Measurements from ENCODE around the gene MBD5.

Gene MBD5

GRCh38 chr2:148546270-148546669, 525.4 kb downstream of the MBD5 start:
- TF ChIP-seq JUND (IDR thresholded peaks at IDR 0.05; ENCODE audit: low read depth) = no peak
- in situ Hi-C loops (cut with HindIII; ENCODE audit: low pct_unique_long_range_greater_than_20kb, low sequenced_read_pairs) = no loop called here
- DNase-seq (ENCODE audit: low read depth in 1 of 2, low spot score in 1 of 2) = no peak

GRCh38 chr2:148548716-148549400, 528.0 kb downstream of the MBD5 start:
- no peak for DNase-seq (ENCODE audit: low read depth in 1 of 2, low spot score in 1 of 2)
- in situ Hi-C loops (cut with HindIII; ENCODE audit: low pct_unique_long_range_greater_than_20kb, low sequenced_read_pairs) = no loop called here
- no peak for TF ChIP-seq JUND (IDR thresholded peaks at IDR 0.05; ENCODE audit: low read depth)

GRCh38 chr2:148552675-148553331, 531.9 kb downstream of the MBD5 start:
- peak in 1 of 2 experiments; percentile 6 for DNase-seq (ENCODE audit: low read depth in 1 of 2, low spot score in 1 of 2)
- in situ Hi-C loops (cut with HindIII; ENCODE audit: low pct_unique_long_range_greater_than_20kb, low sequenced_read_pairs) = no loop called here
- TF ChIP-seq JUND (IDR thresholded peaks at IDR 0.05; ENCODE audit: low read depth) = no peak

- no peak for DNase-seq (ENCODE audit: low read depth in 1 of 2, low spot score in 1 of 2)
Observed at GRCh38 chr2:148553332-148553887, 532.5 kb downstream of the MBD5 start.

GRCh38 chr2:148554459-148555247, 533.8 kb downstream of the MBD5 start:
- in situ Hi-C loops (cut with HindIII; ENCODE audit: low pct_unique_long_range_greater_than_20kb, low sequenced_read_pairs) = no loop called here
- no peak for DNase-seq (ENCODE audit: low read depth in 1 of 2, low spot score in 1 of 2)
- TF ChIP-seq JUND (IDR thresholded peaks at IDR 0.05; ENCODE audit: low read depth) = no peak

More at GRCh38 chr2:148553332-148553887, 532.5 kb downstream of the MBD5 start:
- in situ Hi-C loops (cut with HindIII; ENCODE audit: low pct_unique_long_range_greater_than_20kb, low sequenced_read_pairs) = no loop called here
- TF ChIP-seq JUND (IDR thresholded peaks at IDR 0.05; ENCODE audit: low read depth) = no peak

- no peak for TF ChIP-seq JUND (IDR thresholded peaks at IDR 0.05; ENCODE audit: low read depth)
- no peak for DNase-seq (ENCODE audit: low read depth in 1 of 2, low spot score in 1 of 2)
- in situ Hi-C loops (cut with HindIII; ENCODE audit: low pct_unique_long_range_greater_than_20kb, low sequenced_read_pairs) = no loop called here
Observed at GRCh38 chr2:148555622-148556294, 534.9 kb downstream of the MBD5 start.

- TF ChIP-seq JUND (IDR thresholded peaks at IDR 0.05; ENCODE audit: low read depth) = no peak
- in situ Hi-C loops (cut with HindIII; ENCODE audit: low pct_unique_long_range_greater_than_20kb, low sequenced_read_pairs) = no loop called here
- no peak for DNase-seq (ENCODE audit: low read depth in 1 of 2, low spot score in 1 of 2)
Observed at GRCh38 chr2:148557844-148558436, 537.0 kb downstream of the MBD5 start.

GRCh38 chr2:148560496-148560895, 539.6 kb downstream of the MBD5 start:
- TF ChIP-seq JUND (IDR thresholded peaks at IDR 0.05; ENCODE audit: low read depth) = no peak
- in situ Hi-C loops (cut with HindIII; ENCODE audit: low pct_unique_long_range_greater_than_20kb, low sequenced_read_pairs) = no loop called here
- no peak for DNase-seq (ENCODE audit: low read depth in 1 of 2, low spot score in 1 of 2)

- no peak for TF ChIP-seq JUND (IDR thresholded peaks at IDR 0.05; ENCODE audit: low read depth)
- in situ Hi-C loops (cut with HindIII; ENCODE audit: low pct_unique_long_range_greater_than_20kb, low sequenced_read_pairs) = no loop called here
- DNase-seq (ENCODE audit: low read depth in 1 of 2, low spot score in 1 of 2) = no peak
Observed at GRCh38 chr2:148561389-148561788, 540.5 kb downstream of the MBD5 start.

- in situ Hi-C loops (cut with HindIII; ENCODE audit: low pct_unique_long_range_greater_than_20kb, low sequenced_read_pairs) = no loop called here
- peak in 1 of 2 experiments; percentile 18 for DNase-seq (ENCODE audit: low read depth in 1 of 2, low spot score in 1 of 2)
- no peak for TF ChIP-seq JUND (IDR thresholded peaks at IDR 0.05; ENCODE audit: low read depth)
Observed at GRCh38 chr2:148565272-148565894, 544.5 kb downstream of the MBD5 start.

Measured in T47D (cell line).